K562 (cell line): ENCODE data around the gene PRKCB.

Experiments used
- ATF2 ChIP-seq: sonication (generic); formaldehyde crosslinking; IDR thresholded peaks from 2 replicates; pipeline ENCODE4 v1.8.1; 2022; ENCODE audit warnings: missing genetic modification reagents
- NCOR1 ChIP-seq: fragments of 450-650 bp; IDR thresholded peaks from 2 replicates; pipeline ENCODE4 v1.6.1; 2016; ENCODE audit warnings: mild to moderate bottlenecking, moderate library complexity
- NFE2 ChIP-seq: IDR thresholded peaks from 2 replicates; pipeline ENCODE4 v1.6.1; 2014; ENCODE audit warnings: antibody characterized with exemption, low read depth
- POLR2A ChIP-seq: fragments of 450-650 bp; conservative IDR thresholded peaks from 2 replicates; pipeline ENCODE4 v1.6.1; 2016
- POLR2AphosphoS5 ChIP-seq: IDR thresholded peaks from 2 replicates; pipeline ENCODE4 v1.6.1; 2011; ENCODE audit warnings: mild to moderate bottlenecking, low read depth, low read length, moderate library complexity; ENCODE audit not compliant: control insufficient read depth, insufficient read depth
- YBX1 ChIP-seq: fragments of 450-650 bp; IDR thresholded peaks from 2 replicates; pipeline ENCODE4 v1.7.1; 2016; ENCODE audit warnings: mild to moderate bottlenecking
- TF ChIP-seq, protein P1 (sequence below), 3 experiments: IDR thresholded peaks in 2 of 3; conservative IDR thresholded peaks in 1 of 3; 2 replicates each; pipeline ENCODE4 v1.5.1; 2011 to 2012; ENCODE audit warnings: low read length in 3 of 3, mild to moderate bottlenecking in 3 of 3, control low read depth in 2 of 3, improper control_type of control experiment in 1 of 3, inconsistent platforms in 1 of 3, low read depth in 1 of 3, mixed read lengths in 1 of 3, moderate library complexity in 1 of 3; ENCODE audit not compliant: insufficient read depth in 2 of 3
- TF ChIP-seq, protein P2 (sequence below): sonication (generic); formaldehyde crosslinking; IDR thresholded peaks from 2 replicates; pipeline ENCODE4 v1.8.1; 2022; ENCODE audit warnings: missing genetic modification reagents

DNA sequence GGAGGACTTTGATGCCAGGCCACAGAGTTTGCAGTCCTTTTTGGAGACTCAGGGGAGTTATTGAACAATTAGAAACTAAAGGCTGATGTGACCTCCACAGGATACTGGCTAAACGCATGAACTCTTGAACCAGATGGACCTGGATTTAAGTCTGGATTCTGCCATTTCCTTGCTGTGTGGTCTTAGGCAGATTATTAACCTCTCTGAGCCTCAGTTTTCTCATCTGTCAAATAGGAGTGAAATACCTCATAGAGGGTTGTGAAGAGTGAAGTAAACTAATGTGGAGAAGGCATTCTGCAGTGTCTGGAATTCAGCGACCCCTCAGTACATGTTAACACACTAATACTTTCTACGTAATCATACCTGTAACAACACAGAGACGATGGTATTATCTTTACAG is 93.5 kb downstream of the PRKCB start:
- TF ChIP-seq NCOR1 (no peak), ATF2 (CRISPR knock-in tag) (no peak), YBX1 (no peak), POLR2A (no peak), POLR2AphosphoS5 (no peak), NFE2 (no peak)
- TF ChIP-seq, protein P1, sequence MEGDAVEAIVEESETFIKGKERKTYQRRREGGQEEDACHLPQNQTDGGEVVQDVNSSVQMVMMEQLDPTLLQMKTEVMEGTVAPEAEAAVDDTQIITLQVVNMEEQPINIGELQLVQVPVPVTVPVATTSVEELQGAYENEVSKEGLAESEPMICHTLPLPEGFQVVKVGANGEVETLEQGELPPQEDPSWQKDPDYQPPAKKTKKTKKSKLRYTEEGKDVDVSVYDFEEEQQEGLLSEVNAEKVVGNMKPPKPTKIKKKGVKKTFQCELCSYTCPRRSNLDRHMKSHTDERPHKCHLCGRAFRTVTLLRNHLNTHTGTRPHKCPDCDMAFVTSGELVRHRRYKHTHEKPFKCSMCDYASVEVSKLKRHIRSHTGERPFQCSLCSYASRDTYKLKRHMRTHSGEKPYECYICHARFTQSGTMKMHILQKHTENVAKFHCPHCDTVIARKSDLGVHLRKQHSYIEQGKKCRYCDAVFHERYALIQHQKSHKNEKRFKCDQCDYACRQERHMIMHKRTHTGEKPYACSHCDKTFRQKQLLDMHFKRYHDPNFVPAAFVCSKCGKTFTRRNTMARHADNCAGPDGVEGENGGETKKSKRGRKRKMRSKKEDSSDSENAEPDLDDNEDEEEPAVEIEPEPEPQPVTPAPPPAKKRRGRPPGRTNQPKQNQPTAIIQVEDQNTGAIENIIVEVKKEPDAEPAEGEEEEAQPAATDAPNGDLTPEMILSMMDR (IDR thresholded peaks at IDR 0.05 in 2 of 3, conservative IDR thresholded peaks at IDR 0.05 in 1 of 3; ENCODE audit: insufficient read depth in 2 of 3, low read depth in 1 of 3, low read length in 3 of 3): no peak
- TF ChIP-seq, protein P2, sequence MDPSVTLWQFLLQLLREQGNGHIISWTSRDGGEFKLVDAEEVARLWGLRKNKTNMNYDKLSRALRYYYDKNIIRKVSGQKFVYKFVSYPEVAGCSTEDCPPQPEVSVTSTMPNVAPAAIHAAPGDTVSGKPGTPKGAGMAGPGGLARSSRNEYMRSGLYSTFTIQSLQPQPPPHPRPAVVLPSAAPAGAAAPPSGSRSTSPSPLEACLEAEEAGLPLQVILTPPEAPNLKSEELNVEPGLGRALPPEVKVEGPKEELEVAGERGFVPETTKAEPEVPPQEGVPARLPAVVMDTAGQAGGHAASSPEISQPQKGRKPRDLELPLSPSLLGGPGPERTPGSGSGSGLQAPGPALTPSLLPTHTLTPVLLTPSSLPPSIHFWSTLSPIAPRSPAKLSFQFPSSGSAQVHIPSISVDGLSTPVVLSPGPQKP (CRISPR knock-in tag): no peak
